NCI-H748 (cell line): ENCODE results near the gene TMC6.
A peak's percentile ranks its signal among the peaks of the same experiment; 100 is the strongest.

ENCODE experiments used
- DNase-seq: peaks from one replicate; lab custom pipeline; 2025; ENCODE audit not compliant: unreplicated experiment; lab: John Stamatoyannopoulos, UW

Gene TMC6

DNA sequence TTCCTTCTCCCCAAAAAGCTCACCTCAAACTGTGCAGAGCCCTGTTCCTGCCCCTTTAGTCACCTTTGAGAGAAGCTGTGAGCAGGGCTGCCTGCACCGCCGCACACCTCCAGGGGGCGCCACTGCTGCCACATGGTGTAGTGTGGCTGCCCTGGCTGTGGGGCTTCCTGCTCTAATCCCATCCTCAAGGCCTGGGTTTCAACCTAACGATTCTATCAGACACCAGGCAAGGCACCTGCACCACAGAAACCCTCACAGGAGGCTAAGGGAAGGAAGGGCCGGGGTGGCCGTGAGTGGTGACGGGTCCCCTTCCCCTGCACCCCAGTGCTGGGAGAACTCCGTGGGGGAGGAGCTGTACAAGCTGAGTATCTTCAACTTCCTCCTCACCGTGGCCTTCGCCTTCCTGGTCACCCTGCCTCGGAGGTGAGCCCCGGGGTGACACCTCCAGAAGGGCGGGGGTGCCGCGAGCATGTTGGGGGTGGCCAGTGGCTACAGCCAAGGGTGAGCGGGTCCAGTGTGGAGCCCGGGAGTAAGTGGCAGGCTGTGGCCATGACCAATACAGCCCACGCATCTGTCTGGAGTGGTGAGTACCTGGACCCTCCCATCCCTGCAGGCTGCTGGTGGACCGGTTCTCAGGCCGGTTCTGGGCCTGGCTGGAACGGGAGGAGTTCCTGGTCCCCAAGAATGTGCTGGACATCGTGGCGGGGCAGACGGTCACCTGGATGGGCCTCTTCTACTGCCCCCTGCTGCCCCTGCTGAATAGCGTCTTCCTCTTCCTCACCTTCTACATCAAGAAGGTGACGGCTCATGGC, 9.0 kb upstream of the TMC6 start:
- no peak for DNase-seq

- no peak for DNase-seq
Measured at GRCh38 chr17:78135858-78136500, 7.4 kb upstream of the TMC6 start.

DNA sequence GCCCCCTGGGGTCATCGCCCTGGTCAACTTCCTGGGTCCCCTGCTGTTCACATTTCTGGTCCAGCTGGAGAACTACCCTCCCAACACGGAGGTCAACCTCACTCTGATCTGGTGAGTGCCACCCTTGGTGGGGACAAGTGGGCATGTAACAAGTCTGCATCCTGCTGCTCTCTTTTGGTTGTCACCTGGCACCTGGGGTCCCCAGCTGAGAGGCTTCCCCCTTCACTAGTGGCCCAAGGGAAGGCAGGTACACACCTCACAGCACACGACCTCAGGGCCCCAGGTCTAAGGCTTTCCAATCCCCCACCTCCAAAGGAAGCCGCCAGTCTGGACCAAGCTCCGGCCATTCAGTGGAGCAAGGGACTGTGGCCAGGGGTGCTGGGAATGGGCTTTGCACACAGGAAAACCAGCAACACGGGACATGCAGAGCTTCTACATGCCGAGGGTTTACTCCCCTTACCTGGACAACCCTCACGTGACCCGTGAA, 6.4 kb upstream of the TMC6 start:
- no peak for DNase-seq

DNA sequence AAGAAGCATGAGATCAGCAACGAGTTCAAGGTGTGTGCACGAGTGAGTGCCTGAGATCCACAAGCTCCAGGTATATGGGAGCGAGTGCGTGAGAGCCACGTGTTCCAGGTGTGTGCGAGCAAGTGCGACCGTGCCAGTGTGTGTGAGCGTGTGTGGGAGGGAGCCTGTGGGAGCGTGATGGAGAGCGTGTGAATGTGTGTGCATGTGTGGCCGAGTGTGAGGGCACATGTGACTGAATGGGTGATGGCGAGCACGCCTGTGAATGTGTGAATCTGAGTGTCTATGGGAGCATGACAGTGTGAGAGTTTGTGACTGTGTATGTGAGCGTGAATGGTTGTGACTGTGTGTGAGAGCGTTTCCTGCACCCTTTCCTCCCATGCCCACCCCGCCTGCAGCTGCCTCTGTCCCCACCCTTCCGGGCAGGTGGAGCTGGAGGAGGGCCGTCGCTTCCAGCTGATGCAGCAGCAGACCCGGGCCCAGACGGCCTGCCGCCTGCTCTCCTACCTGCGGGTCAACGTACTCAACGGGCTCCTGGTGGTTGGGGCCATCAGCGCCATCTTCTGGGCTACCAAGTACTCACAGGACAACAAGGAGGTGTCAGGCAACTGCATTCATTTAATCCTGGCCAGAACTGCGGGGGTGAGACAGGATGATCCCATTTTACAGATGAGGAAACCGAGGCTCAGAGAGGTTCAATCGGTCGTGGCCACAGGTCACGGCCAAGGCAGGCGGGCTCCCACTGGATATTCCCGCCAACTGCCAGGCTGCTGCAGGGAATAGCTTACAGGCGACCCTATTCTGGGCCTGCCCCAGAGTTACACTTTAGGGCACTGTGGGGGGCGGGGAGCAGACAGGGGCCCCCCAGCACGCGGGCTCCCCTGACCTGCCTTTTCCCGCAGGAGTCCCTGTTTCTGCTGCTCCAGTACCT, 5.7 kb upstream of the TMC6 start:
- peak; percentile 82 for DNase-seq

DNA sequence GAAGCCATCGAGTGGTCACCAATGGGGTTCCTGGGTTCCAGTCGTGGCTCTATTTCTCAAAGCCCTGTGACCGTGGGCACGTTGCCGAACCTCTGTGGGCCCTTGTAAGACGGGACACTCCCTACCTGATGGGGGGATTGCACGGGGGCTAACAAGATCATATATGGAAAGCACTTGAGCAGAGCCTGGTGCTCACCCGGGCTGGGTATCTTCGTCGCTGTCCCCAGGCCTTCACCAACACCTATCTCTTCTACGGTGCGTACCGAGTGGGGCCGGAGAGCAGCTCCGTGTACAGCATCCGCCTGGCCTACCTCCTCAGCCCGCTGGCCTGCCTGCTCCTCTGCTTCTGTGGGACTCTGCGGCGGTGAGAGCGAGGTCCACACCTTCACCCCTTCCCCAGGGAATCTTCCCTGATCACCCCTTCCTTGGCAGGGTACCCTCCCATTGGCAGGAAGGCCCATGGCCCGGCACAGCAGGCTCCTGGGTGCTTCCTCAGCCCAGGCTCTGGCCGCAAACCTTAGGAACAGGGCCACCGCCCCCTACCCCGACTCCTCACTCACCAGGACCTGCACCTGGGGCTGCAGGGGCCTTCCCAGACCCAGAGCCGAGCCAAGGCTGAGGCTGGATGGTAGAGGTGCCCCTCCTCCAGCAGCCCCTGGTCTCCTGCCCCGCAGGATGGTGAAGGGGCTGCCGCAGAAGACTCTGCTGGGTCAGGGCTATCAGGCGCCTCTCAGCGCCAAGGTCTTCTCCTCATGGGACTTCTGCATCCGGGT, 4.8 kb upstream of the TMC6 start:
- DNase-seq = no peak

- no peak for DNase-seq
Measured at GRCh38 chr17:78132767-78133178, 4.2 kb upstream of the TMC6 start.

- DNase-seq = no peak
Measured at GRCh38 chr17:78132084-78132676, 3.6 kb upstream of the TMC6 start.

DNA sequence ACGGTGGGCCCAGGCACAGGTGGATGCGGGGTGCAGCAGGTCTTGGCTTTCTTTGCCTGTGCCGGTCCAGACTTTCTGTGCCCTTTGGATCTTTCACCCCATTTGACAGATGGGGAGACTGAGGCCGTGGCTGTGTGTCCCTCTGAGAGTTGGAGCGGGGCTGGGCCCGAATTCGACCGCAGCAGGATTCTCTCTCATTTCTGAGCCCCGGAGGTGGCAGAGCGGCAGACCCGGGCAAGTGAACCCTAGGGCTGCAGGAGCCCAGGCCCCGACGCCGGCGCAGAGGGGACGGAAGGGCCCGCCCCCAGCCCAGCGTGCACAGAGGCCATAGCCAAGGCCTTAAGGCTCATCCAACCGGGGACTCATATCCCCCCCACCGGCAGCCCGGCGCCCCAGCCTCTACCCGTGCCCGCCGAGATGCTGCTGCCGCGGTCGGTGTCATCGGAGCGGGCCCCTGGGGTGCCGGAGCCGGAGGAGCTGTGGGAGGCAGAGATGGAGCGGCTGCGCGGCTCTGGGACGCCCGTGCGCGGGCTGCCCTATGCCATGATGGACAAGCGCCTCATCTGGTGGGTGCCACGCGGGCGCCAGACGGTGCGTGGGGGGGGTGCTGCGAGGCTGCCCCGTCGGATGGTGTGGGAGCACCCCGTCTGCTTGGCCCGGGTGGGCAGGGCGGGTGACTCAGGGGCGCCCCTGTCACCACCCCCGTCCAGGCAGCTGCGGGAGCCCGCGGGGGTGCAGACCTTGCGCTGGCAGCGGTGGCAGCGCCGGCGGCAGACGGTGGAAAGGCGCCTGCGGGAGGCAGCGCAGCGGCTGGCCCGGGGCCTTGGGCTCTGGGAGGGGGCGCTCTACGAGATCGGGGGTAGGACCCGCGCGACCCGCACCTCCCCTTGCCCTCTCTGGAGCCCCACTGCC, 2.9 kb upstream of the TMC6 start:
- DNase-seq = no peak

DNA sequence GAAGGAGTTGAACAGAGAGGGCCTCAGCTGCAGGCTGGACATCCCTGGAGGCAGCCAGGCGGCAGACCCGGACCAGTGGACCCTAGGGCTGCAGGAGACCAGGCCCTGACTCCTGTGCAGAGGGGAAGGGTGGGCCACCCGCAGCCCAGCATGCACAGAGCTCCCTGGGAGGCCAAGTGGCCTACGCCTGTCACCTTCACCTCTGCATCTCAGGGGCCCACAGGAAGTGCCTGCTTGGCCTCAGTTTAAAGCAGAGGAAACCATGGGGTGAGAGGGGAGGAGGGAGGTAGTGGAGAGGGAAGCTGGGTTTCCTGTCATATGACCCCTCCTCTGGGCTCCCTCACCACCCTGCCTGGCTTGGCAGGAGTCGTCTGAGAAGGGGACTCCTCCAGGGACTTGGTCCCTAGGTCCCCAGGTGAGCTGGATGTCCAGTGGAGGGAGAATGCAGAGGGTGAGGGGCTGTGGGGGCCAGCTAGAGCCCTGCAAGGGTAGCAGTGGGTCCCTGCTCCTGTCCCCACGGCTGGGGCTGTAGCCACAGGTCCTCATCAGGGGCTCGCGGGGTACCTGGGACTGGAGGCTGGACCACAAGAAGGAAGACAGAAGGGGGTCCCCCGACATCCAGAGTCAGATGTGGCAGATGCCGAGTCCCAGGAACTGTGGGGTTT, 2.0 kb upstream of the TMC6 start, which contains the start of gene TMC8:
Gene TMC8, plus strand, starts transcription at position 335 of the 665 bp plus-strand sequence. CDS start 818 bp downstream, outside the sequence.
- no peak for DNase-seq

GRCh38 chr17:78130090-78130436, 1.5 kb upstream of the TMC6 start:
- no peak for DNase-seq

DNA sequence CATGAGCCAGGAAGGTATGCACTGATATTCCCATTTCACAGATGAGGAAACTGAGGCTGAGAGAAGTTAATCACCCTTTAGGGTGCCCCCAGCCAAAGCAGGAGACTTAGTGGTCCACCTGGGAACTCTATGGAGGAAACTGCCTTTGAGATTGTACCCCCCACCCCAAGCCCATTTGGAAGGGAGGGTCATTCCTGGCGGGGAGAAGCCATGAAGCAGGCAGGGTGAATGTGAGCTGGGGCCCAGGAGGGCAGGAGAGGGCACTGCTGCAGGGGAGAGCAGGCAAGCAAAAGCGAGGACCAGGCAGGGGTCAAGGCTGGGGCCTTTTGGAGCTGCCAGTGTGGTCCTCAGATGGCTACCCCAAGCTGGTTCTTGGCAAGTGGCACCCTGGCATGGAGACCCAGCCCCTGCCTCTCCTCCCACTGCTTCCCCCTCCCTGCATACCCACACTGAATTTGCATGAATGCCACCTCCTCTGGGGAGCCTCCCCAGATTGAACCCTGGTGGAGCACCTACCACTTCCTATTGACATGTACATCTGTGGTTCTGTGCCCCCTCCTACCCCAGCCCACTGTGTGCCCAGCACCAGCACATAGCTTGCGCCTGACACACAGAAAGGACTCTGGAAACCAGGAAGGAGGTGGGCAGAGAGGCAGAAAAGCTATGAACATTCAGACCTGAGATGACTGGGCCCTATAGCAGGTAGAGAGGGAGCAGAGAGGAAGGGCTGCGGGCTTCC, 965 bp upstream of the TMC6 start:
- DNase-seq = no peak

DNA sequence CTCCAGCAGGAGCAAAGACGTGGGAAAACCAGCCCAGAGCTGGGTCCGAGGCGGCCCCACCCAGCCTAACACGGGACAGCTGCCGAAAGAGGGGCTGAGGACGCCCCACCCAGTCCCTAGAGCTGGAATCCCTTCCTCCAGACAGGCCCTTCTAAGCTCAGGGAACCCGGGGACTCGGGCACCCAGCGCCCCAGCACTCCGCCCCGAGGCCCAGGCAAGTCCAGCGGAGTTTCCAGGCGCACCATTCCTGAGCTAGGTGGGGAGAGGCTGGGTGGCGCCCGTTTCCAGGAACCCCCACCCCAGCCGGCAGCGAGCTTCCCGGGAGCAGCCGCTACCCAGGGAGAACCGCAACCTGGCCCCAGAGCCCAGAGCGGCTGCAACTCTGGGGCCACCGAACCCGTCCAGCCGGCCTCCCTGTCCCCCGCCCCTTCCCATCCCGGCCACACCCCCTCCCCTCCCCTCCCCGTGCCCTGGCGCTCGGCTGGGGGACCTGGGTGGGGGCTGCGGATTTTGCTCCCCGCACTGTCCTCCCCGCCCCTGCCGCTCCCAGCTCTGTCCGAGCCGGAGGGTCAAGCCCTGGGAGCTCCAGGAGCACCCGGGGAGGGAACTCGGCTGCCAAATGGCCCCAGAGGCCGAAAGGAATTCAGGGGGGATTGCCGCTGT, 536 bp downstream of the TMC6 start:
- DNase-seq = peak; percentile 36

GRCh38 chr17:78127239-78127887, 1.2 kb downstream of the TMC6 start:
- no peak for DNase-seq

GRCh38 chr17:78126895-78127238, 1.7 kb downstream of the TMC6 start:
- DNase-seq = no peak

DNA sequence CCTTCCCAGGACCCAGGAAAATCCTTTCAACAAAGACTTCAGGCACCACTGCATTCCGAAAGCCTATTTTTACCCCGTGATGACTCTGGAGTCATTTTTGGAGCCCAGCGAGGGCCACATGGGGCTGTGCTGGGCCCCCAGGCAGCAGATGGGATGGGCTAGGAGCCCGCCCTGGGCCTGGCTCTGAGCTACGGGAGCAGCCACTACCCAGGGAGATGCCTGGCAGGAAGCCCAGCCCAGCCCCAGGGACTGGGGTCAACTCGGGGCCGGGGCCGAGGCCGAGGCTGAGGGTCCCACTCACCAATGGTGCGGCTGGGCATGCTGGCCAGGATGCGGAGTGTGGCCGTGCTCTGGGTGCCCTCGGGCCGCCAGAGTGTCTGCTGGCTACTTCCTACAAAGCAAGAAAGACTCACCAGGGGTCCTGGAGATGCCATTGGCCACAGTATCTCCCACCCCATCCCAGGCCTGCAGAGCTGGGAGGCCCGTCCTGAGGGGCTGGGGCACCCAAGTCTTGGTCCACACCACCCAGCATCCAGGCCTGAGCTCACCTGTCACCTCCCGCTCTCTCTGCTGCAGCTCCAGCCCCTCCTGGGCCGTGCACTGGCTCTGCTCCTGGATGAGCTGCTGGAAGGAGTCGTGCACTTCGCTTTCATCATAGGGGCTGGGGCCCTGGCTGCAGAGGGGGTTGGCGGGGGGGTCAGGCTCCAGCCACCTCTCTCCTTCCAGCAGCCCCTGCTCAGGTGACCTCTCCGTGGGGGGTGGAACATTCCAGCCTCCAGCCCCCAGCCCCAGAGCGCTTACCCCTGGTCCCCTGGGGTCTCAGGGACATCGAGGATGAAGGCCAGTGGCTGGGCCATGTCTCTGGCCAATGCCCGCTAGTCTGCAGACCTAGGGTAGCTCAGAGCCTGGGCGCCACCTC, 2.3 kb downstream of the TMC6 start:
- no peak for DNase-seq
